GM12878 (cell line): ENCODE results near the gene PPM1G. TPM values are rescaled to one million over a fixed set of nuclear protein-coding genes. Genes with fewer than 3 reads are reported as not detected.

ENCODE experiments used
- ATAC-seq: fragments of 200-7000 bp; cut with Tn5 transposase; 3 replicates; pipeline ENCODE4 v1.9.1; 2020; ENCODE audit warnings: mild to moderate bottlenecking, moderate library complexity
- BruUV-seq: library from RNA; stranded (reverse); fragments of 400-500 nt; replicated peaks from 2 replicates; lab custom pipeline; 2021; lab: Mats Ljungman, UMichigan
- CTCF ChIA-PET: fragments of 300-600 bp; sonication (Branson Sonifier 250); formaldehyde crosslinking; extraction: SDS; loops from one replicate; lab custom pipeline; 2021; ENCODE audit warnings: inconsistent platforms; lab: Yijun Ruan, JAX
- POLR2A ChIA-PET: fragments of 350-600 bp; formaldehyde crosslinking; extraction: SDS; loops from one replicate; lab custom pipeline; 2021; ENCODE audit warnings: inconsistent platforms; lab: Charles Lee
- RAD21 ChIA-PET: fragments of 300-600 bp; sonication (Branson Sonifier 250); formaldehyde crosslinking; loops from one replicate; lab custom pipeline; 2023; ENCODE audit warnings: antibody characterized with exemption; ENCODE audit not compliant: unreplicated experiment; lab: Charles Lee
- SMC1A ChIA-PET: fragments of 300-600 bp; sonication (Branson Sonifier 250); formaldehyde crosslinking; loops from one replicate; lab custom pipeline; 2023; ENCODE audit not compliant: unreplicated experiment, uncharacterized antibody; lab: Charles Lee
- DNase-seq: peaks from one replicate; pipeline ENCODE4 v3.0.0-alpha.2; 2011; ENCODE audit warnings: low read depth, low spot score
- FAIRE-seq: peaks from 3 replicates; lab custom pipeline; 2011; peaks lifted over from hg19 to GRCh38; lab: Jason Lieb, UNC
- H2AFZ ChIP-seq: 2 replicates; pipeline ENCODE4 v1.6.0; 2011; ENCODE audit warnings: low read depth, low read length, control low read depth; ENCODE audit not compliant: control insufficient read depth
- H3K27ac ChIP-seq: 2 replicates; pipeline ENCODE4 v1.5.1; 2011; ENCODE audit warnings: control low read depth; ENCODE audit not compliant: control insufficient read depth, insufficient read depth
- H3K27me3 ChIP-seq, 2 experiments: replicated peaks in 1 of 2; 2 replicates each; pipeline versions ENCODE4 v1.6.0 to v1.6.1; 2011; ENCODE audit warnings: low read length in 1 of 2; ENCODE audit not compliant: control insufficient read depth in 2 of 2, insufficient read depth in 2 of 2
- H3K36me3 ChIP-seq, 2 experiments: 2 replicates each; pipeline ENCODE4 v1.5.1; 2011; ENCODE audit warnings: low read length in 1 of 2; ENCODE audit not compliant: control insufficient read depth in 2 of 2, insufficient read depth in 2 of 2
- H3K4me1 ChIP-seq: 2 replicates; pipeline ENCODE4 v1.6.1; 2011; ENCODE audit warnings: mild to moderate bottlenecking, low read length, moderate library complexity, mixed read lengths; ENCODE audit not compliant: control insufficient read depth, insufficient read depth
- H3K4me2 ChIP-seq: 2 replicates; pipeline ENCODE4 v1.6.0; 2011; ENCODE audit warnings: control low read depth; ENCODE audit not compliant: control insufficient read depth, insufficient read depth
- H3K4me3 ChIP-seq: fragments of 200-600 bp; sonication (generic); 2 replicates; pipeline ENCODE4 v1.5.1; 2016
- H3K79me2 ChIP-seq: 2 replicates; pipeline ENCODE4 v1.6.0; 2011; ENCODE audit warnings: low read length; ENCODE audit not compliant: control insufficient read depth, insufficient read depth
- H3K9ac ChIP-seq: 2 replicates; pipeline ENCODE4 v1.8.0; 2011; ENCODE audit warnings: low read length, control low read depth, mixed read lengths; ENCODE audit not compliant: control insufficient read depth, insufficient read depth
- H3K9me3 ChIP-seq: replicated peaks from 3 replicates; pipeline ENCODE4 v1.5.1; 2011; ENCODE audit warnings: mild to moderate bottlenecking, low read length; ENCODE audit not compliant: control insufficient read depth, insufficient read depth
- H4K20me1 ChIP-seq: 2 replicates; pipeline ENCODE4 v1.6.0; 2011; ENCODE audit not compliant: control insufficient read depth, insufficient read depth
- CTCF ChIP-seq, 3 experiments: IDR thresholded peaks in 2 of 3; conservative IDR thresholded peaks in 1 of 3; 2 replicates each; pipeline ENCODE4 v1.5.1; 2011; ENCODE audit warnings: low read depth in 3 of 3, low read length in 3 of 3, mild to moderate bottlenecking in 3 of 3, control low read depth in 2 of 3, moderate library complexity in 2 of 3, inconsistent platforms in 1 of 3, mixed read lengths in 1 of 3; ENCODE audit not compliant: control insufficient read depth in 2 of 3, insufficient read depth in 1 of 3; ENCODE audit errors: extremely low read depth in 1 of 3
- E4F1 ChIP-seq: fragments of 450-650 bp; IDR thresholded peaks from 2 replicates; pipeline ENCODE4 v1.6.1; 2018; ENCODE audit warnings: borderline replicate concordance, mild to moderate bottlenecking; ENCODE audit not compliant: partially characterized antibody
- IKZF1 ChIP-seq: fragments of 450-650 bp; conservative IDR thresholded peaks from 2 replicates; pipeline ENCODE4 v1.6.1; 2017; ENCODE audit warnings: antibody characterized with exemption, mild to moderate bottlenecking
- IKZF2 ChIP-seq, 2 experiments: fragments of 450-650 bp; IDR thresholded peaks; 2 replicates each; pipeline ENCODE4 v1.6.1; 2017; ENCODE audit warnings: mild to moderate bottlenecking in 2 of 2, moderate library complexity in 2 of 2
- JUND ChIP-seq: IDR thresholded peaks from 2 replicates; pipeline ENCODE4 v1.6.1; 2012; ENCODE audit warnings: low read depth, mild to moderate bottlenecking, low read length, improper control_type of control experiment, moderate library complexity
- MEF2B ChIP-seq: fragments of 450-650 bp; IDR thresholded peaks from 2 replicates; pipeline ENCODE4 v1.6.1; 2018; ENCODE audit warnings: mild to moderate bottlenecking, moderate library complexity; ENCODE audit not compliant: partially characterized antibody, poor library complexity, severe bottlenecking
- MTA2 ChIP-seq: fragments of 450-650 bp; IDR thresholded peaks from 2 replicates; pipeline ENCODE4 v1.6.1; 2016; ENCODE audit warnings: low read depth, mild to moderate bottlenecking, moderate library complexity
- RAD21 ChIP-seq: IDR thresholded peaks from 2 replicates; pipeline ENCODE4 v1.6.1; 2011; ENCODE audit warnings: mild to moderate bottlenecking, low read depth, low read length, moderate library complexity; ENCODE audit not compliant: insufficient read depth
- RUNX3 ChIP-seq: IDR thresholded peaks from 2 replicates; pipeline ENCODE4 v1.6.1; 2012; ENCODE audit warnings: low read length, inconsistent platforms
- SMC3 ChIP-seq: IDR thresholded peaks from 2 replicates; pipeline ENCODE4 v1.6.1; 2011; ENCODE audit warnings: low read length, improper control_type of control experiment, borderline replicate concordance
- WGBS: methylation state at CpG from one replicate; pipeline ENCODE4 v1.1.6; 2016; ENCODE audit warnings: low lambda C conversion rate; ENCODE audit not compliant: insufficient replicate concordance, insufficient coverage; ENCODE audit errors: missing lambda C conversion rate; 5-methylcytosine and 5-hydroxymethylcytosine counted together
- in situ Hi-C: fragments of 300-500 bp; cut with MboI; formaldehyde crosslinking; loops from 9 replicates; pipeline ENCODE4 v1.14.3; 2018; ENCODE audit warnings: mixed read lengths
- intact Hi-C: fragments of 100-400 bp; cut with micrococcal nuclease; formaldehyde crosslinking; loops from one replicate; pipeline ENCODE4 v1.14.2; 2022; ENCODE audit not compliant: unreplicated experiment
- polyA plus RNA-seq, 11 experiments: library from polyadenylated mRNA; depleted of rRNA in 4 of 11; unstranded in 6 of 11; stranded (reverse) in 5 of 11; fragments of >200 nt; fragmentation: Nextera tagmentation in 4 of 11; fragmentation: Illumina TruSeq in 1 of 11; extraction: Ambion mirVana in 4 of 11; extraction: Trizol in 1 of 11; gene quantifications; 1 replicate in 1 of 11; 2 replicates in 10 of 11; pipeline versions ENCODE4 v1.2.1 to v1.2.3, GENCODE V29; 2011 to 2016; ENCODE audit warnings: inconsistent platforms in 2 of 11, missing spikeins in 2 of 11, low read depth in 1 of 11
- total RNA-seq, 4 experiments: library from RNA; depleted of rRNA in 3 of 4; stranded (reverse); fragments of >200 nt in 3 of 4; fragmentation: Illumina TruSeq in 1 of 4; extraction: Trizol in 1 of 4; gene quantifications; 2 replicates each; pipeline versions ENCODE4 v1.2.1 to v1.2.3, GENCODE V29; 2013 to 2021

Gene PPM1G
- total and polyA plus RNA-seq, 10 of the 15 experiments (the other 5 are each of a cell fraction or from before 2014, with no cell fraction given): 68.8 to 171 (median 121) TPM

- Histone ChIP-seq H4K20me1 (no peaks in the 10 kb centered on the region), H3K9ac (peak overlapping the region; percentile 93), H2AFZ (no peak overlapping the region), H3K27me3 (no peaks in the 10 kb centered on the region), H3K4me2 (peak overlapping the region; percentile 93), H3K9me3 (no peaks in the 10 kb centered on the region), H3K79me2 (peaks cover 60% of the 10 kb centered on the region), H3K27ac (peak overlapping the region; percentile 76), H3K4me3 (peak overlapping the region; percentile 99), H3K4me1 (peaks cover 6% of the 10 kb centered on the region; the same call in 1 of the 2 replicates), H3K36me3 (no peaks in the 10 kb centered on the region; a peak in 1 of 4 replicates)
- DNase-seq (no peak), FAIRE-seq (peak; percentile 35), ATAC-seq (no peak)
- no TSS peak for BruUV-seq
- CTCF ChIA-PET: interaction anchor here (1.3 to 4.6 kb wide), 3 partner anchors 22 to 105 kb away, joined by 3 to 52 read pairs (median 10); partner anchors contain the start of gene NRBP1
- POLR2A ChIA-PET: interaction anchor here (0.6 to 1.2 kb wide), 3 partner anchors 23 to 298 kb away, joined by 3 to 4 read pairs (median 3); no protein-coding TSS in a partner anchor
- SMC1A ChIA-PET: interaction anchor here (1.3 to 2.7 kb wide), 2 partner anchors 21 to 26 kb away, joined by 3 to 14 read pairs; partner anchors contain the start of gene NRBP1
- TF ChIP-seq RAD21 (peak; percentile 32), SMC3 (peak; percentile 31; the same call in 1 of the 2 replicates), JUND (no peak), MTA2 (no peak), CTCF (IDR thresholded peaks at IDR 0.05 in 2 of 3, conservative IDR thresholded peaks at IDR 0.05 in 1 of 3; ENCODE audit: control insufficient read depth in 2 of 3, extremely low read depth in 1 of 3, insufficient read depth in 1 of 3, low read depth in 3 of 3, low read length in 3 of 3) (peak; percentile 15 to 36 (median 33); a peak in 3 of 6 replicates), IKZF2 (IDR thresholded peaks at IDR 0.05) (peak; percentile 52 to 53; a peak in 3 of 4 replicates), IKZF1 (peak; percentile 46), RUNX3 (peak; percentile 16; the same call in 1 of the 2 replicates), E4F1 (no peak), MEF2B (peak; percentile 93)
- intact Hi-C loops (loop anchor here (2.0 to 10.0 kb wide), 4 partner anchors 21 to 277 kb away; partner anchors contain the start of genes EIF2B4, NRBP1, SNX17 and ZNF512), in situ Hi-C loops (no loop called here)
- RAD21 ChIA-PET: interaction anchor here (1.1 to 1.7 kb wide), 3 partner anchors 21 to 37 kb away, joined by 3 to 4 read pairs (median 3); no protein-coding TSS in a partner anchor
- WGBS: 21% methylated on average over 9 of the region's 16 CpGs
Observed at GRCh38 chr2:27407798-27408491, 1.4 kb downstream of the PPM1G start.
